HCT116 (cell line): Measurements from ENCODE around the gene VPS39. TPM values are rescaled to one million over a fixed set of nuclear protein-coding genes. Genes with fewer than 3 reads are reported as not detected.

Experiments
- ATAC-seq: fragments of 200-7000 bp; cut with Tn5 transposase; 2 replicates; pipeline ENCODE4 v1.9.1; 2020; ENCODE audit warnings: mild to moderate bottlenecking, moderate library complexity
- BruUV-seq: library from RNA; stranded (reverse); fragments of 400-500 nt; replicated peaks from 2 replicates; lab custom pipeline; 2021; lab: Mats Ljungman, UMichigan
- CTCF ChIA-PET: fragments of 300-600 bp; sonication (Branson Sonifier 250); formaldehyde crosslinking; loops from one replicate; lab custom pipeline; 2021; ENCODE audit warnings: antibody characterized with exemption; lab: Charles Lee
- POLR2A ChIA-PET: fragments of 300-600, 350-600 bp; sonication (Branson Sonifier 250); formaldehyde crosslinking; loops from one replicate; lab custom pipeline; 2021; ENCODE audit warnings: antibody characterized with exemption; lab: Charles Lee
- RAD21 ChIA-PET, 2 experiments: fragments of 300-600 bp; sonication (Branson Sonifier 250); formaldehyde crosslinking; loops; one replicate each; lab custom pipeline; 2023; ENCODE audit warnings: low total read pairs in 2 of 2; ENCODE audit not compliant: uncharacterized antibody in 2 of 2, unreplicated experiment in 2 of 2, low non-redundant PET in 1 of 2; lab: Charles Lee
- DNase-seq: peaks from one replicate; pipeline ENCODE4 v3.0.0-alpha.2; 2010; ENCODE audit warnings: low read depth, low spot score
- H2AFZ ChIP-seq: fragments of 200-600 bp; shearing (Covaris generic), sonication (generic); 2 replicates; pipeline ENCODE4 v1.6.1; 2017; ENCODE audit warnings: low read depth, mixed run types, mixed read lengths, antibody characterized with exemption, low read length; ENCODE audit not compliant: poor library complexity, severe bottlenecking
- H3K27ac ChIP-seq: 2 replicates; pipeline ENCODE4 v1.5.1; 2012; ENCODE audit warnings: low read depth, low read length
- H3K27me3 ChIP-seq: fragments of 200-600 bp; sonication (generic); 2 replicates; pipeline ENCODE4 v1.6.1; 2016; ENCODE audit warnings: mixed run types, low read length, mixed read lengths; ENCODE audit not compliant: insufficient read depth
- H3K36me3 ChIP-seq, 2 experiments: fragments of 200-500 bp in 1 of 2; fragments of 200-600 bp in 1 of 2; sonication (Bioruptor generic) in 1 of 2; sonication (generic) in 1 of 2; 2 replicates each; pipeline versions ENCODE4 v1.5.1 to v1.6.1; 2014 to 2016; ENCODE audit warnings: low read length in 2 of 2, inconsistent platforms in 1 of 2, mixed read lengths in 1 of 2, mixed run types in 1 of 2; ENCODE audit not compliant: insufficient read depth in 2 of 2, control insufficient read depth in 1 of 2
- H3K4me1 ChIP-seq, 2 experiments: fragments of 200-600 bp in 1 of 2; sonication (generic) in 1 of 2; 2 replicates each; pipeline versions ENCODE4 v1.5.1 to v1.6.1; 2012 to 2017; ENCODE audit warnings: low read length in 2 of 2, inconsistent platforms in 1 of 2, mild to moderate bottlenecking in 1 of 2, mixed read lengths in 1 of 2, mixed run types in 1 of 2, moderate library complexity in 1 of 2; ENCODE audit not compliant: insufficient read depth in 2 of 2, control insufficient read depth in 1 of 2
- H3K4me2 ChIP-seq: fragments of 200-600 bp; sonication (generic); 2 replicates; pipeline ENCODE4 v1.6.1; 2017; ENCODE audit warnings: mixed run types, low read length, mixed read lengths
- H3K4me3 ChIP-seq, 2 experiments: fragments of 200-600 bp in 1 of 2; sonication (generic) in 1 of 2; replicated peaks in 1 of 2; 2 replicates each; pipeline ENCODE4 v1.5.1; 2011 to 2016; ENCODE audit warnings: low read length in 2 of 2, control low read depth in 1 of 2, low read depth in 1 of 2, mild to moderate bottlenecking in 1 of 2, mixed read lengths in 1 of 2, mixed run types in 1 of 2
- H3K79me2 ChIP-seq: fragments of 200-600 bp; sonication (generic); 2 replicates; pipeline ENCODE4 v1.6.1; 2017; ENCODE audit warnings: mild to moderate bottlenecking, mixed run types, low read length, moderate library complexity, mixed read lengths; ENCODE audit not compliant: insufficient read depth
- H3K9ac ChIP-seq: fragments of 200-600 bp; sonication (generic); 2 replicates; pipeline ENCODE4 v1.6.1; 2016; ENCODE audit warnings: low read length, mixed read lengths
- H3K9me2 ChIP-seq: fragments of 200-600 bp; sonication (generic), shearing (Covaris generic); 2 replicates; pipeline ENCODE4 v1.6.1; 2017; ENCODE audit warnings: mixed run types, mild to moderate bottlenecking, moderate library complexity; ENCODE audit not compliant: insufficient read depth
- H3K9me3 ChIP-seq, 2 experiments: fragments of 200-500 bp in 1 of 2; fragments of 200-600 bp in 1 of 2; sonication (Bioruptor generic) in 1 of 2; sonication (generic) in 1 of 2; 2 replicates each; pipeline ENCODE4 v1.6.1; 2014 to 2017; ENCODE audit warnings: low read length in 2 of 2, mixed read lengths in 2 of 2, inconsistent platforms in 1 of 2, low read depth in 1 of 2, mild to moderate bottlenecking in 1 of 2, mixed run types in 1 of 2, moderate library complexity in 1 of 2; ENCODE audit not compliant: control insufficient read depth in 1 of 2, insufficient read depth in 1 of 2
- H4K20me1 ChIP-seq: fragments of 200-600 bp; sonication (generic), shearing (Covaris generic); 2 replicates; pipeline ENCODE4 v1.6.1; 2017; ENCODE audit warnings: mixed run types, mild to moderate bottlenecking, moderate library complexity; ENCODE audit not compliant: insufficient read depth
- ATF3 ChIP-seq: IDR thresholded peaks from 2 replicates; pipeline ENCODE4 v1.6.1; 2012
- CBX3 ChIP-seq: IDR thresholded peaks from 2 replicates; pipeline ENCODE4 v1.6.1; 2012; ENCODE audit warnings: low read depth
- CTCF ChIP-seq, 3 experiments: fragments of 200-600 bp in 1 of 3; sonication (generic) in 1 of 3; IDR thresholded peaks in 2 of 3; conservative IDR thresholded peaks in 1 of 3; 2 replicates each; pipeline ENCODE4 v1.5.1; 2012 to 2017; ENCODE audit warnings: low read depth in 2 of 3, low read length in 2 of 3, antibody characterized with exemption in 1 of 3, borderline replicate concordance in 1 of 3, control low read depth in 1 of 3, mild to moderate bottlenecking in 1 of 3, mixed read lengths in 1 of 3, mixed run types in 1 of 3, moderate library complexity in 1 of 3; ENCODE audit not compliant: insufficient read depth in 1 of 3
- EZH2phosphoT487 ChIP-seq: fragments of 200-600 bp; IDR thresholded peaks from 2 replicates; pipeline ENCODE4 v1.6.1; 2018; ENCODE audit warnings: antibody characterized with exemption, borderline replicate concordance
- FOSL1 ChIP-seq: IDR thresholded peaks from 2 replicates; pipeline ENCODE4 v1.6.1; 2012; ENCODE audit warnings: low read depth
- POLR2A ChIP-seq: IDR thresholded peaks from 2 replicates; pipeline ENCODE4 v1.7.0; 2011; ENCODE audit warnings: borderline replicate concordance; ENCODE audit not compliant: insufficient read depth, insufficient read length; ENCODE audit errors: extremely low read depth
- RAD21 ChIP-seq: IDR thresholded peaks from 2 replicates; pipeline ENCODE4 v1.6.1; 2012; ENCODE audit warnings: low read depth, mild to moderate bottlenecking
- REST ChIP-seq: IDR thresholded peaks from 2 replicates; pipeline ENCODE4 v1.6.1; 2012; ENCODE audit warnings: low read depth
- SP1 ChIP-seq: IDR thresholded peaks from 2 replicates; pipeline ENCODE4 v1.6.1; 2012; ENCODE audit warnings: low read depth
- SRF ChIP-seq: IDR thresholded peaks from 2 replicates; pipeline ENCODE4 v1.6.1; 2012; ENCODE audit warnings: low read depth
- ZNF274 ChIP-seq: fragments of 200-500 bp; sonication (Bioruptor generic); IDR thresholded peaks from 2 replicates; pipeline ENCODE4 v1.6.1; 2014; ENCODE audit warnings: mild to moderate bottlenecking, low read depth, low read length, inconsistent platforms
- intact Hi-C: fragments of 100-400 bp; cut with micrococcal nuclease; formaldehyde crosslinking; loops from 2 replicates; pipeline ENCODE4 v1.10.0; 2022
- total RNA-seq: library from RNA; stranded (reverse); gene quantifications from one replicate; pipeline ENCODE4 v1.2.1, GENCODE V29; 2021; ENCODE audit not compliant: unreplicated experiment

The VPS39 gene
- total RNA-seq, 1 experiment from 2014 or later: 40.1 TPM

- no TSS peak for BruUV-seq
- POLR2A ChIA-PET: no interaction called here
- H3K27me3 ChIP-seq: no peaks in the 10 kb centered on the region
- RAD21 ChIA-PET: no interaction called here
- TF ChIP-seq CTCF (IDR thresholded peaks at IDR 0.05 in 2 of 3, conservative IDR thresholded peaks at IDR 0.05 in 1 of 3; ENCODE audit: borderline replicate concordance in 1 of 3, insufficient read depth in 1 of 3, low read depth in 2 of 3, low read length in 2 of 3) (no peak), ZNF274 (no peak), REST (no peak), SRF (no peak), FOSL1 (no peak), EZH2phosphoT487 (no peak), SP1 (no peak), POLR2A (no peak), CBX3 (no peak), ATF3 (no peak), RAD21 (no peak)
- H3K9ac ChIP-seq: no peak overlapping the region
- H2AFZ ChIP-seq: no peak overlapping the region
- CTCF ChIA-PET: no interaction called here
- H3K9me3 ChIP-seq: no peaks in the 10 kb centered on the region
- no peak for ATAC-seq
- no peaks in the 10 kb centered on the region for H4K20me1 ChIP-seq
- no peaks in the 10 kb centered on the region for H3K9me2 ChIP-seq
- peaks cover 5 to 19% of the 10 kb centered on the region in 2 experiments; a peak in 2 of 4 replicates for H3K4me1 ChIP-seq
- H3K79me2 ChIP-seq: no peaks in the 10 kb centered on the region
- no peak overlapping the region for H3K4me3 ChIP-seq
- H3K27ac ChIP-seq: no peak overlapping the region
- H3K36me3 ChIP-seq: no peaks in the 10 kb centered on the region
- no peak overlapping the region for H3K4me2 ChIP-seq
- DNase-seq: no peak
- intact Hi-C loops: no loop called here
Observed at GRCh38 chr15:42154212-42154941, 53.7 kb downstream of the VPS39 start.
